ENCODE measurements around the gene SEC14L2.

GRCh38 chr22:30348404-30348803 is 48.4 kb upstream of the SEC14L2 start:
- TF ChIP-seq CTCF (conservative IDR thresholded peaks at IDR 0.05; ENCODE audit: low read depth in 2 of 2) (no peak), EZH2 (IDR thresholded peaks at IDR 0.05; ENCODE audit: low read depth, unreplicated experiment) (no peak), REST (IDR thresholded peaks at IDR 0.05; ENCODE audit: unreplicated experiment) (no peak), EZH2phosphoT487 (IDR thresholded peaks at IDR 0.05; ENCODE audit: unreplicated experiment) (no peak), POLR2AphosphoS5 (IDR thresholded peaks at IDR 0.05; ENCODE audit: low read depth) (no peak), ETS1 (IDR thresholded peaks at IDR 0.05) (no peak), ZNF114 (CRISPR knock-in tag; IDR thresholded peaks at IDR 0.05) (no peak), CREB1 (CRISPR knock-in tag; IDR thresholded peaks at IDR 0.05; ENCODE audit: low read depth) (no peak), JUNB (IDR thresholded peaks at IDR 0.05; ENCODE audit: unreplicated experiment) (no peak), ZNF331 (CRISPR knock-in tag; IDR thresholded peaks at IDR 0.05; ENCODE audit: low read depth) (no peak), STAT1 (IDR thresholded peaks at IDR 0.05; ENCODE audit: unreplicated experiment) (no peak), NANOG (IDR thresholded peaks at IDR 0.05; ENCODE audit: borderline replicate concordance) (no peak)
